ENCODE results near the gene SAP30BP.

Gene SAP30BP

GRCh38 chr17:75752802-75753513 lies 85.8 kb downstream of the SAP30BP start:
- no peak overlapping the region for H3K27ac ChIP-seq
- no peak for DNase-seq (ENCODE audit: low read depth, low spot score)

GRCh38 chr17:75753514-75754377 lies 86.6 kb downstream of the SAP30BP start:
- no peak overlapping the region for H3K27ac ChIP-seq
- no peak for DNase-seq (ENCODE audit: low read depth, low spot score)

GRCh38 chr17:75754378-75755204 lies 87.5 kb downstream of the SAP30BP start:
- no peak for DNase-seq (ENCODE audit: low read depth, low spot score)
- H3K27ac ChIP-seq = no peak overlapping the region

DNA sequence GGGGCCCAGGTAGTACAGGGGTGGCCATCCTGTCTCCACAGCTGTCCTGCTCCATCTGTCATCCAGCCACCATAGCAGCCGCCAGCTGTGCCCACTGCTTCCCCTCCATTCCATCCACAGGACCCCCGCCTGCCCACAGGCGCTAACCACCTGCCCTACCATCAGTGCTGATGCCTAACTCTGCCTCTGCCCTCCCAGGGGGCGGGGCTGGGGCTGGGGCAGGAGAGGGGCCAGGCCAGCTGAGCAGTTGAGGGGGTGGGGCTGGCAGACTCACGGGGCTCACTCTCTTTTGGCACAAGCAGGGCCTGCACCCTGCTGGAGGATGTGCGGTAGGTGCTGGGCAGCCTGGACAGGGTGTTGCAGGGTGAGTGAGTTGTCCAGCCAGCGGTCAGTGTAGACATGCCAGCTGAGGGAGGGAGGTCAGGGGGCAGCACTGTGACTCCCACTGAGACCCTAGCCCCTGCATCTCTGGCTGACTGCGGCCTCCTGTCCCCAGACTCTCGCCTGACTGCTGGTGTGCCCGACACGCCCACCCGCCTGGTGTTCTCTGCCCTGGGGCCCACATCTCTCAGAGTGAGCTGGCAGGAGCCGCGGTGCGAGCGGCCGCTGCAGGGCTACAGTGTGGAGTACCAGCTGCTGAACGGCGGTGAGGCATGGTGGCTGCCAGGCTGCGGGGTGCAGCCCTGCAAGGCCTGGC lies 88.2 kb downstream of the SAP30BP start:
- no peak overlapping the region for H3K27ac ChIP-seq

GRCh38 chr17:75755990-75756389 lies 88.9 kb downstream of the SAP30BP start:
- H3K27ac ChIP-seq = no peak overlapping the region
- DNase-seq (ENCODE audit: low read depth, low spot score) = no peak

More for the DNA sequence above, 88.2 kb downstream of the SAP30BP start:
- DNase-seq (ENCODE audit: low read depth, low spot score) = no peak

DNA sequence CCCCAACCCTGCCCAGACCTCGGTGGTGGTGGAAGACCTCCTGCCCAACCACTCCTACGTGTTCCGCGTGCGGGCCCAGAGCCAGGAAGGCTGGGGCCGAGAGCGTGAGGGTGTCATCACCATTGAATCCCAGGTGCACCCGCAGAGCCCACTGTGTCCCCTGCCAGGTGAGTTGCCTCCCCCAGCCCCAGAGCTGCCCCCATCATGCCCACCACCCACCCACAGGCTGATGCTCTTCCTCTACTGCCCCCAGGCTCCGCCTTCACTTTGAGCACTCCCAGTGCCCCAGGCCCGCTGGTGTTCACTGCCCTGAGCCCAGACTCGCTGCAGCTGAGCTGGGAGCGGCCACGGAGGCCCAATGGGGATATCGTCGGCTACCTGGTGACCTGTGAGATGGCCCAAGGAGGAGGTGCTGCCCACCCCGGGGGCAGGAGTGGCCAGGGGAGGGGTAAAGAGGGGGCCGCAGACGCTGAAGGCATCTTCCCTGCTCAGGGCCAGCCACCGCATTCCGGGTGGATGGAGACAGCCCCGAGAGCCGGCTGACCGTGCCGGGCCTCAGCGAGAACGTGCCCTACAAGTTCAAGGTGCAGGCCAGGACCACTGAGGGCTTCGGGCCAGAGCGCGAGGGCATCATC lies 89.4 kb downstream of the SAP30BP start:
- DNase-seq (ENCODE audit: low read depth, low spot score) = no peak
- no peak overlapping the region for H3K27ac ChIP-seq

GRCh38 chr17:75757086-75757681 lies 90.0 kb downstream of the SAP30BP start:
- DNase-seq (ENCODE audit: low read depth, low spot score) = no peak

More at GRCh38 chr17:75757086-75757681, 90.0 kb downstream of the SAP30BP start:
- H3K27ac ChIP-seq = no peak overlapping the region

Data from epithelial cell of prostate (primary cell).